HL-60 (cell line): Measurements from ENCODE around the gene SOX6.

Source experiments
- DNase-seq, 2 experiments: peaks; one replicate each; pipeline ENCODE4 v3.0.0-alpha.2; 2010 to 2020; ENCODE audit warnings: low read depth in 1 of 2, low spot score in 1 of 2
- H3K27ac ChIP-seq: fragments of 250-450 bp; sonication (Bioruptor Pico); replicated peaks from 2 replicates; pipeline ENCODE4 v1.5.1; 2020; ENCODE audit warnings: mild to moderate bottlenecking, moderate library complexity
- H3K27me3 ChIP-seq: fragments of 250-450 bp; sonication (Bioruptor Pico); 2 replicates; pipeline ENCODE4 v1.5.1; 2021; ENCODE audit warnings: mild to moderate bottlenecking, moderate library complexity; ENCODE audit not compliant: insufficient read depth, poor library complexity, severe bottlenecking
- H3K4me3 ChIP-seq: replicated peaks from 2 replicates; pipeline ENCODE4 v1.5.1; 2011; ENCODE audit warnings: mild to moderate bottlenecking, control low read depth, low read length; ENCODE audit not compliant: insufficient read depth
- GABPA ChIP-seq: IDR thresholded peaks from 2 replicates; pipeline ENCODE4 v1.6.1; 2012; ENCODE audit warnings: low read depth
- POLR2AphosphoS5 ChIP-seq: IDR thresholded peaks from 2 replicates; pipeline ENCODE4 v1.6.1; 2012; ENCODE audit warnings: low read depth
- SPI1 ChIP-seq: IDR thresholded peaks from 2 replicates; pipeline ENCODE4 v1.6.1; 2012; ENCODE audit warnings: low read depth, mild to moderate bottlenecking, borderline replicate concordance
- TF ChIP-seq, protein P1 (sequence below): IDR thresholded peaks from one replicate; pipeline ENCODE4 v1.5.1; 2011; ENCODE audit warnings: low read length, control low read depth, inconsistent platforms; ENCODE audit not compliant: insufficient read depth
- TF ChIP-seq, protein P2 (sequence below): IDR thresholded peaks from 2 replicates; pipeline ENCODE4 v1.6.1; 2012; ENCODE audit warnings: low read depth; ENCODE audit not compliant: insufficient replicate concordance

The SOX6 gene

DNA sequence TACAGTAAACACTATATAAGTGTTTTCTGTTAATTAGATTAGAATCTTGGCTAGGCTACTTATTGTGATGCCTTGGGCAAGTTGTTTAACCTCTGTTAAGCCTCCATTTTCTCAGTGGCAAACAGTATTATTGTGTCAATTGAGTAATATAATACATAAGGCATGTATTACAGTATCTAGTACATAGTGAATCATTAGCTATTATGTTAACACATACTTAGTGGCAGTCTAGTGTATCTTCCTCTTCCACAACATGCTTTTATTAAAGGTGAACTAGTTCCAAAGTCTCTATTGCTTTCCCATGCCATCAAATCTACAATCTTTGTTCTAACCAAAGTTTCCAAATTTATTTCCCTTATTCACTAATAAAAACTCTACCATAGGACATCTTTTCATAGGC is 200.9 kb downstream of the SOX6 start:
- Histone ChIP-seq H3K4me3 (no peak overlapping the region), H3K27me3 (no peaks in the 10 kb centered on the region), H3K27ac (no peak overlapping the region)
- no peak for DNase-seq
- TF ChIP-seq, protein P1, sequence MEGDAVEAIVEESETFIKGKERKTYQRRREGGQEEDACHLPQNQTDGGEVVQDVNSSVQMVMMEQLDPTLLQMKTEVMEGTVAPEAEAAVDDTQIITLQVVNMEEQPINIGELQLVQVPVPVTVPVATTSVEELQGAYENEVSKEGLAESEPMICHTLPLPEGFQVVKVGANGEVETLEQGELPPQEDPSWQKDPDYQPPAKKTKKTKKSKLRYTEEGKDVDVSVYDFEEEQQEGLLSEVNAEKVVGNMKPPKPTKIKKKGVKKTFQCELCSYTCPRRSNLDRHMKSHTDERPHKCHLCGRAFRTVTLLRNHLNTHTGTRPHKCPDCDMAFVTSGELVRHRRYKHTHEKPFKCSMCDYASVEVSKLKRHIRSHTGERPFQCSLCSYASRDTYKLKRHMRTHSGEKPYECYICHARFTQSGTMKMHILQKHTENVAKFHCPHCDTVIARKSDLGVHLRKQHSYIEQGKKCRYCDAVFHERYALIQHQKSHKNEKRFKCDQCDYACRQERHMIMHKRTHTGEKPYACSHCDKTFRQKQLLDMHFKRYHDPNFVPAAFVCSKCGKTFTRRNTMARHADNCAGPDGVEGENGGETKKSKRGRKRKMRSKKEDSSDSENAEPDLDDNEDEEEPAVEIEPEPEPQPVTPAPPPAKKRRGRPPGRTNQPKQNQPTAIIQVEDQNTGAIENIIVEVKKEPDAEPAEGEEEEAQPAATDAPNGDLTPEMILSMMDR: no peak
- TF ChIP-seq POLR2AphosphoS5: no peak
- TF ChIP-seq GABPA: no peak
- TF ChIP-seq, protein P2, sequence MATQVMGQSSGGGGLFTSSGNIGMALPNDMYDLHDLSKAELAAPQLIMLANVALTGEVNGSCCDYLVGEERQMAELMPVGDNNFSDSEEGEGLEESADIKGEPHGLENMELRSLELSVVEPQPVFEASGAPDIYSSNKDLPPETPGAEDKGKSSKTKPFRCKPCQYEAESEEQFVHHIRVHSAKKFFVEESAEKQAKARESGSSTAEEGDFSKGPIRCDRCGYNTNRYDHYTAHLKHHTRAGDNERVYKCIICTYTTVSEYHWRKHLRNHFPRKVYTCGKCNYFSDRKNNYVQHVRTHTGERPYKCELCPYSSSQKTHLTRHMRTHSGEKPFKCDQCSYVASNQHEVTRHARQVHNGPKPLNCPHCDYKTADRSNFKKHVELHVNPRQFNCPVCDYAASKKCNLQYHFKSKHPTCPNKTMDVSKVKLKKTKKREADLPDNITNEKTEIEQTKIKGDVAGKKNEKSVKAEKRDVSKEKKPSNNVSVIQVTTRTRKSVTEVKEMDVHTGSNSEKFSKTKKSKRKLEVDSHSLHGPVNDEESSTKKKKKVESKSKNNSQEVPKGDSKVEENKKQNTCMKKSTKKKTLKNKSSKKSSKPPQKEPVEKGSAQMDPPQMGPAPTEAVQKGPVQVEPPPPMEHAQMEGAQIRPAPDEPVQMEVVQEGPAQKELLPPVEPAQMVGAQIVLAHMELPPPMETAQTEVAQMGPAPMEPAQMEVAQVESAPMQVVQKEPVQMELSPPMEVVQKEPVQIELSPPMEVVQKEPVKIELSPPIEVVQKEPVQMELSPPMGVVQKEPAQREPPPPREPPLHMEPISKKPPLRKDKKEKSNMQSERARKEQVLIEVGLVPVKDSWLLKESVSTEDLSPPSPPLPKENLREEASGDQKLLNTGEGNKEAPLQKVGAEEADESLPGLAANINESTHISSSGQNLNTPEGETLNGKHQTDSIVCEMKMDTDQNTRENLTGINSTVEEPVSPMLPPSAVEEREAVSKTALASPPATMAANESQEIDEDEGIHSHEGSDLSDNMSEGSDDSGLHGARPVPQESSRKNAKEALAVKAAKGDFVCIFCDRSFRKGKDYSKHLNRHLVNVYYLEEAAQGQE: no peak
- no peak for TF ChIP-seq SPI1

GRCh38 chr11:16154715-16155396 is 201.5 kb downstream of the SOX6 start:
- TF ChIP-seq, protein P1: no peak
- TF ChIP-seq SPI1: no peak
- TF ChIP-seq, protein P2: no peak
- no peak for TF ChIP-seq GABPA
- TF ChIP-seq POLR2AphosphoS5: no peak
- DNase-seq: no peak
- H3K27ac ChIP-seq: no peak overlapping the region
- H3K27me3 ChIP-seq: no peaks in the 10 kb centered on the region
- no peak overlapping the region for H3K4me3 ChIP-seq

DNA sequence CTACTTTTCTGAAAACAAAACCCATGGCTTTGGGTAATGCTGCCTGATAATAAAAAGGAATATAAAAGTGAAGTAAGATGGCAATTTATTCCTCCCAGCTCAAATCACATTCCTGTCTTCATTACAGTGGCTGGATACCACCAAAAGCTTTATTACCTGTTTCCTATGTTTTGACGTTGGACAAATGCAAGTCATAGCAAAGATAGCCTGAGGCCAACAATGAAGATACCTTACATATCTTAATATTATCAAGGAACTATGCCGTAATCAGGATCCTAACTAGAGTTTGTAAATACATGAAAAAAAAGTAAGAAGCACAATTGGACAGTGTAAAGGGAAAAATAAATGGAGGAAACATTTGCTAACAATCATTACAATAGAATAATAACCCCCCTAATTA is 202.4 kb downstream of the SOX6 start:
- TF ChIP-seq, protein P1: no peak
- TF ChIP-seq POLR2AphosphoS5: no peak
- no peak for TF ChIP-seq SPI1
- TF ChIP-seq GABPA: no peak
- TF ChIP-seq, protein P2: no peak
- no peaks in the 10 kb centered on the region for H3K27me3 ChIP-seq
- no peak for DNase-seq
- H3K4me3 ChIP-seq: no peak overlapping the region
- no peak overlapping the region for H3K27ac ChIP-seq
